GM21367 (cell line): ENCODE results near the gene DMAC2.
"Not testable (repeated sequence)": the region's sequence is repeated elsewhere in the genome, so short reads cannot be mapped to it uniquely, and the experiment has no call there.

ENCODE experiments used
- ATAC-seq: cut with Tn5 transposase; IDR thresholded peaks from one replicate; pipeline ENCODE4 v1.9.1; 2021; ENCODE audit not compliant: unreplicated experiment

The DMAC2 gene

GRCh38 chr19:41439441-41440222 lies at the start of gene DMAC2:
DMAC2 (minus strand) TSS chr19:41439912; CDS start chr19:41439899, 13 bp downstream.
- ATAC-seq = peak; percentile 76

DNA sequence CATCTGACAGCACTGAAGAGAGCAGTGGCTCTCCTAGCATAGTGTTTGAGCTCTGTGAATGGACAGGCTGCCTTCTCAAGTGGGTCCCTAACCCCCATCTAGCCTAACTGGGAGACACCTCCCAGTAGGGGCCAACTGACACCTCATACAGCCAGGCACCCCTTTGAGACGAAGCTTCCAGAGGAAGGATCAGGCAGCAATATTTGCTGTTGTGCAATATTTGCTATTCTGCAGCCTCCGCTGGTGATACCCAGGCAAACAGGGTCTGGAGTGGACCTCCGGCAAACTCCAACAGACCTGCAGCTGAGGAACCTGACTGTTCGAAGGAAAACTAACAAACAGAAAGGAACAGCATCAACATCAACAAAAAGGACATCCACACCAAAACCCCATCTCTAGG lies 47.2 kb upstream of the DMAC2 start:
- ATAC-seq = not testable (repeated sequence)

DNA sequence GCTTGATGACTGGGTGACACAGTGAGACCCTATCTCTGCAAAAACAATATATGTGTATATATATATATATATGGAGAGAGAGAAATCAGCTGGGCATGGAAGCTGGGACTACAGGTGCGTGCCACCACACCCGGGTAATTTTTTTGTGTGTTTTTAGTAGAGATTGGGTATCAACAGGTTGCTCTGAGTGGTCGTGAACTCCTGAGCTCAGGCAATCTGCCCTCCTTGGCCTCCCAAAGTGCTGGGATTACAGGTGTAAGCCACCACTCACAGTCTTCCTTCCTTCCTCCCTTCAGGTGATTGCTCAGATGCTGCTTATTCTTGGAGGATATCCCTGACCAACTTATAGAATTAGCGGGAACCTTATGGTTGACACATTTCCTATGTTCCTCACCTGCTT lies 45.1 kb upstream of the DMAC2 start:
- ATAC-seq = no peak

GRCh38 chr19:41480336-41480735 lies 40.6 kb upstream of the DMAC2 start:
- ATAC-seq = no peak

GRCh38 chr19:41479757-41480191 lies 40.1 kb upstream of the DMAC2 start:
- no peak for ATAC-seq

DNA sequence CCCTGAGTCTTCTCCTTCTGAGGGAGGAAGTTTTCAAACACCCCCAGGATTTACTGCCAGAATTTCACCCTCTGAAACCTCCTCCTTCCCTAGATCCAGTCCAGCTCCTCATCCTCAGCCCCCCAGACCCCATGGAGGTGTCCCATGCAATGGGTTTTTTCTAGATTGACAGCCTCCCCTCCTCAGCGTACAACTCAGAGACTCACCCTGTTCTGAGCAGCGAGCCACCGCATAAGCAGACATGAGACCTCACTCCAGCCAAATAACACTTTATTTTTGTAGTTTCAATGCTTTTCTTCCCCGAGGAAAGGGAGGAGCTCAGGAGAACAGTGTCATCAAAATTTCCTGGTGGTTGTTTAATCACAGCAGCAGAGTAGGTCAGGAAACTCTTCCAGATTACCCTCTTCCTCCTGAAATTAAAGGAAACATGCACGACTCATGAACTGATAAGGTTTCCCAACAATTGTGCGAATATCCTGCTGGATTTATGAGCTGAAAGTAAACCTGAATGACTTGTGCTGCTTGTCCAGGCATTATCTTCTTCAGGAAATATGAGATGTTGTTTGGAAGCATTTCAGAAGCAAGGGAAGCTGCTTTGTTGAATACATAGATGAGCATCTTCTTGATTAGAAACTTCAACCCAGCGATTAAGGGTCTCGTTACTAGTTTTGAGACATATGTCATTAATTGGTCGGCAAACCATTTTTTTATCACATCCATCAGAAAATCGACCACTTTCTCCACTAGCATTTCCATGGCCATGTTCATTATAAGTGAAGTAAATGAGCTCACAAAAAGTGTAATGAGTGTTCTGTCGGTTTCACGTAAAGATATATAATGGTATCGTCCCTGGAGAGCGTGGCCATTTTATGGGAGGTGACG lies 39.4 kb upstream of the DMAC2 start:
- ATAC-seq = no peak

GRCh38 chr19:41478171-41478570 lies 38.5 kb upstream of the DMAC2 start:
- ATAC-seq = no peak

DNA sequence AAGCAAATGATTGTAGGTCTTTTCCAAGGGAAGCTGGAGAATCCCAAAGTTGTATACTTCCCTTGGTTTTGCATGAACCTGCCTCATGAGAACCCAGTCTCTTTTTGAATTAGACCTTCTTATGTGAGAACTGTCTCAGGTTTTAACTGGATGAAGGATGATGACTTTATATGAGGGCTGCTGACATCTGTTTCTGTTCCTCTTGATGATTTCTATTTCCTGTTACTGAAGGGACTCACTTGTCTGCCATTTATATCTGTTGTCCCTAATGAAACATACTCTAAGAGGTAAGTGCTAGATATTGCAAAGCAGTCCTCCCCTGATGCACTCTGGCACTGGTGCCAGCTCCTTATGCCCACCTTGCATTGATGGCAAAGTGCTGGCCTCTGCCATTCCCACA lies 36.9 kb upstream of the DMAC2 start:
- ATAC-seq = no peak

DNA sequence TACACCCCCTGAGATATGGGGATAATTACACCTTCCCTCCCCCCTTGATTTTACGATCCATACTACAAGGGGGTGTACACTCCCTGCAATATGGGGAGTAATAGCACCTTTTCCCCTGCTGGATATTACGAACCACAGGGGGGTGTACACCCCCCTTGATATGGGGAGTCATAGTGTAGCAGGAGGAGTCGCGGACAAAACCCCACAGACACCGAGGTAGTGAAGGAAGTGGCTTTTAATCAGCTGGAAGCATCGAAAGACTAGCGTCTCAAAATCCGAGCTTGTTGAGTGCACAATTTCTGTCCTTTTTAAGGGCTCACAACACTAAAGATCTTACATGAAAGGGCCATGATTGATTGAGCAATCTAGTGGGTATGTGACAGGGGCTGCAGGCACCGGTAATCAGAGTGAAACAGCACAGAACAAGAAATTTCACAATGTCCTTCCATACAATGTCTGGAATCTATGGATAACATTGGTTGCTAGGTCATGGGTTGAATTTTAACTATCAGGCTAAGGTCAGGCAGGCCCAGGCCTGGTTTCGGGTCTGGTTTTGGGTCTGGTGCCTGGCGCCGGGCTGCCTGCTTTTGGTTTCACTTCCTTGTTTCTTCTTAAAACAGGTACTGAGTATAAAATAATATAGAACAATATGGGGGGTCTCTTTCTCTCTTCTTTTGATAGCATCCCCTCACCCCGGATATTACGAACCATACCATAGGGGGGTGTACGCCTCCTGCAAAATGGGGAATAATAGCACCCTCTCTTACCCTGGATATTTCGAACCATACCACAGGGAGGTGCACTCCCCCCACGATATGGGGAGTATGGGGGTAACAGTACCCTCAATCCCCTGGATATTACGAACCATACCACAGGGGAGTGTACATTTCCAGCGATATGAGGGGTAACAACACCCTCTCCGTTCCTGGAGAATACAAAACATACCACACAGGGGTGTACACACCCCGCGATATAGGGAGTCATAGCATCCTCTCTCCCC lies 23.8 kb upstream of the DMAC2 start:
- ATAC-seq = not testable (repeated sequence)

DNA sequence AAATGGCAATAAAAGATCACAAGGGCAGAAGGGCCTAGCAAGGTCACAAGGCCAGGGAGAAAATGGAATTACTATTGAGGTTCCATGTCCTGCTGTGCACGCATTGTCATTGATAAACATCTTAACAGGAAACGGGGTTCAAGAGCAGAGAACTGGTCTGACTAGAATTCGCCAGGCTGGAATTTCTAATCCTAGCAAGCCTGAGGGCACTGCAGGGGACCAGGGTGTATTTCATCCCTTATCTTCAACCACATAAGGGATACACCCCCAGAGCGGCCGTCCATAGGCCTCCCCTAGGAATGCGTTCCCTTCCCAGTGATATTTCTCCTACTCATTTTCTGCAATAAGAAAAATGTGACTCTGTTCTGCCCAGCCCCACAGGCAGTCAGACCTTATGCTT lies 22.8 kb upstream of the DMAC2 start:
- ATAC-seq = no peak

- ATAC-seq = peak; percentile 53
These were observed 17.5 kb upstream of the DMAC2 start for GRCh38 chr19:41457241-41457640.

DNA sequence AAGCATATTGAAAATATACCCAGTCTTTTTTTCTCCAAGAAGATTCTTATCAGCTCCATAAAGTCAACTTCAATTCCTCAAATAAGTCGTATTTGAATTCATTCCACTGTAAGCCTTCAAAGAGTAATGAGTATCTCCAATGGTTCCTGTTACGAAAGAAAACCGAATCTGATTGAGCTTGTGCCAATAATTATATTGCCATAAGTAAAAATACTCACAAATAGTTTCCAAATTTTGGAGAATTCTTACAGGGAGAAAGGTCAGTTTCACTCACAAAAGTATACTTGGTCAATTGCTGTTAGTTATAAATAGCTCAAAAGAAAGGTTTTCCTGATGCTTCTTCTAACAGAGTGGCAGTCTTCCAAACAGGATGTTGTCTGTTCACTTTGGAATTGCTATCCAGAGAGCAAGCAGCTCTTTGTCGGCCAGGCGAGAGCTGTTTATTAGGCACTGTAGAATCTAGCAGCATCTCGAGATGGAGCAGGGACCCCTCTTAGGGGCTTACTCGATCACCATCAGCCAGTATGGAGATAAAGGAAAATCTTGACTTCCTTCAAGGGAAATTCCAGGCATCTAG lies 16.7 kb upstream of the DMAC2 start:
- no peak for ATAC-seq

- no peak for ATAC-seq
These were observed 16.2 kb upstream of the DMAC2 start for GRCh38 chr19:41455936-41456335.

- no peak for ATAC-seq
These were observed 13.0 kb upstream of the DMAC2 start for GRCh38 chr19:41452584-41453275.

DNA sequence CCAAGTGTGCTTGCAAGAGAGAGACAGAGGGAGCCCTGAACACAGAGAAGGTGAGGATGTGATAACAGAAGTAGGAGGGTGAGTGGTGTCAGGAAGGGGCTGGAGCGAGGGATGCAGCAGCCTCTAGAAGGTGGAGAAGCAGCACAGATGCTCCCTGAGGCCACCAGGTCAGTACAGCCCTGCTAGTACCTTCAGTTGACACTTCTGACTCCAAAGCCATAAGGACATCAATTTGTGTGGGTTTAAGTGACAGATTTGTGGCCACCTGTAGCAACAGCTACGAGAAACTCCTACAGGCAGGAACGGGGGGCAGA lies 10.1 kb upstream of the DMAC2 start:
- no peak for ATAC-seq

- ATAC-seq = no peak
These were observed 9.6 kb upstream of the DMAC2 start for GRCh38 chr19:41449079-41449864.

GRCh38 chr19:41447732-41448332 lies 8.1 kb upstream of the DMAC2 start:
- ATAC-seq = no peak

DNA sequence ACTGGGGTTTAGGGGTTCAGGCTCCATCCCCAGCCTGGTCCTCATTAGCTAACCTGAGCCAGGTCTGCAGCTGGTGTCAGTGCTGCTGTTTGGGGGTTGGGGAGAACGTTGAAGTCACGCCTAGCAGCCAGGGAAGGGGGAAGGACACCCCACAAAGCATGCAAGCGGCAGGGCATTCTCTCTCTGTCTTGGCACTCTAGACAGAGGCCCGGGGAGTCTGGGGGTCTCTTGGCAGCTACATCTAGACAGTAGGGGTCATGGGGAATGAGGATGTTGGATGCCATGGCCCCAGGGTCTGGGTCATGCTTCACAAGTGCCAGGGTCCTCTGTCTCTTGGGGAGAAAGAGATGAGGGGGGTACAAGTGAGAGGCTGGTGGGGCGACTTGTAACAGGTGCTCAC lies 5.9 kb upstream of the DMAC2 start:
- no peak for ATAC-seq
